ENCODE data around the gene TNFAIP1. TPM values are rescaled to one million over a fixed set of nuclear protein-coding genes. Genes with fewer than 3 reads are reported as not detected.

TNFAIP1 gene
- total and polyA plus RNA-seq, 4 donors, result 17.7 to 59.6 (median 35.9) TPM

GRCh38 chr17:28330671-28331070 is 4.9 kb upstream of the TNFAIP1 start:
- Histone ChIP-seq H3K27me3 (ENCODE audit: control insufficient read depth in 3 of 3, insufficient read depth in 3 of 3, low read length in 2 of 3) (no peaks in the 10 kb centered on the region), H3K4me3 (no peak overlapping the region), H3K36me3 (ENCODE audit: control insufficient read depth in 4 of 4, insufficient read depth in 4 of 4, low read length in 4 of 4) (peaks cover 5 to 38% (median 20%) of the 10 kb centered on the region in 4 donors), H3K9me3 (ENCODE audit: control insufficient read depth in 4 of 4, insufficient read depth in 3 of 4, low read length in 3 of 4) (no peaks in the 10 kb centered on the region), H3K27ac (ENCODE audit: low read depth in 1 of 2, low read length in 1 of 2) (no peak overlapping the region), H3K4me1 (ENCODE audit: control insufficient read depth in 5 of 5, insufficient read depth in 5 of 5, low read length in 5 of 5) (peaks cover 0 to 11% (median 0%) of the 10 kb centered on the region in 5 donors), H3K9ac (ENCODE audit: insufficient read depth in 1 of 2, low read length in 2 of 2) (no peak overlapping the region)
- DNase-seq, result no peak
- TF ChIP-seq CTCF (IDR thresholded peaks at IDR 0.05; ENCODE audit: control extremely low read depth, extremely low read depth), result no peak
- no peak for ATAC-seq (ENCODE audit: insufficient read depth, low FRiP score)
- WGBS, 2 donors, result 94 to 100% methylated on average over 5 of the region's 5 CpGs

- H3K27ac ChIP-seq (ENCODE audit: low read depth in 1 of 2, low read length in 1 of 2), result no peak overlapping the region
- H3K36me3 ChIP-seq (ENCODE audit: control insufficient read depth in 4 of 4, insufficient read depth in 4 of 4, low read length in 4 of 4), result peaks cover 5 to 29% (median 16%) of the 10 kb centered on the region in 4 donors
These were observed 3.6 kb upstream of the TNFAIP1 start for GRCh38 chr17:28331891-28332420.

GRCh38 chr17:28333083-28333746 is 2.3 kb upstream of the TNFAIP1 start:
- no peak for TF ChIP-seq CTCF (IDR thresholded peaks at IDR 0.05; ENCODE audit: control extremely low read depth, extremely low read depth)
- peaks cover 0 to 24% (median 6%) of the 10 kb centered on the region in 5 donors for H3K4me1 ChIP-seq (ENCODE audit: control insufficient read depth in 5 of 5, insufficient read depth in 5 of 5, low read length in 5 of 5)
- H3K36me3 ChIP-seq (ENCODE audit: control insufficient read depth in 4 of 4, insufficient read depth in 4 of 4, low read length in 4 of 4), result peaks cover 5 to 21% (median 13%) of the 10 kb centered on the region in 4 donors
- H3K4me3 ChIP-seq, result no peak overlapping the region
- no peaks in the 10 kb centered on the region for H3K9me3 ChIP-seq (ENCODE audit: control insufficient read depth in 4 of 4, insufficient read depth in 3 of 4, low read length in 3 of 4)
- no peak overlapping the region for H3K27ac ChIP-seq (ENCODE audit: low read depth in 1 of 2, low read length in 1 of 2)
- ATAC-seq (ENCODE audit: insufficient read depth, low FRiP score) (no peak), DNase-seq (no peak)
- H3K9ac ChIP-seq (ENCODE audit: insufficient read depth in 1 of 2, low read length in 2 of 2), result no peak overlapping the region
- no peaks in the 10 kb centered on the region for H3K27me3 ChIP-seq (ENCODE audit: control insufficient read depth in 3 of 3, insufficient read depth in 3 of 3, low read length in 2 of 3)
- WGBS, 2 donors, result 78 to 79% methylated on average over 1 of the region's 1 CpG

More at GRCh38 chr17:28331891-28332420, 3.6 kb upstream of the TNFAIP1 start:
- H3K9me3 ChIP-seq (ENCODE audit: control insufficient read depth in 4 of 4, insufficient read depth in 3 of 4, low read length in 3 of 4), result no peaks in the 10 kb centered on the region
- DNase-seq (no peak), ATAC-seq (ENCODE audit: insufficient read depth, low FRiP score) (no peak)
- no peak overlapping the region for H3K9ac ChIP-seq (ENCODE audit: insufficient read depth in 1 of 2, low read length in 2 of 2)
- no peak for TF ChIP-seq CTCF (IDR thresholded peaks at IDR 0.05; ENCODE audit: control extremely low read depth, extremely low read depth)
- no peak overlapping the region for H3K4me3 ChIP-seq
- 91 to 98% methylated on average over 6 of the region's 6 CpGs for WGBS, 2 donors
- H3K27me3 ChIP-seq (ENCODE audit: control insufficient read depth in 3 of 3, insufficient read depth in 3 of 3, low read length in 2 of 3), result no peaks in the 10 kb centered on the region
- H3K4me1 ChIP-seq (ENCODE audit: control insufficient read depth in 5 of 5, insufficient read depth in 5 of 5, low read length in 5 of 5), result peaks cover 0 to 21% (median 6%) of the 10 kb centered on the region in 5 donors

Data from lung (tissue), 12 donors.